GM13976 (cell line): ENCODE data around the gene ABCA10.
A peak's percentile ranks its signal among the peaks of the same experiment; 100 is the strongest.

Experiments
- DNase-seq: peaks from one replicate; pipeline ENCODE4 v3.0.0; 2012; ENCODE audit warnings: low spot score
- in situ Hi-C: fragments of 300-500 bp; cut with MboI; formaldehyde crosslinking; loops from one replicate; pipeline ENCODE4 v1.12.0; 2022; ENCODE audit warnings: low sequenced_read_pairs, mixed read lengths, inconsistent platforms; ENCODE audit not compliant: unreplicated experiment
- TF ChIP-seq, protein P1 (sequence below): IDR thresholded peaks from 2 replicates; pipeline ENCODE4 v1.5.1; 2012; ENCODE audit warnings: borderline replicate concordance, mild to moderate bottlenecking; ENCODE audit not compliant: insufficient read depth; ENCODE audit errors: extremely low read depth, missing control alignments, control extremely low read depth

Gene ABCA10

GRCh38 chr17:69267219-69267618, 38.6 kb upstream of the ABCA10 start:
- DNase-seq, result no peak
- TF ChIP-seq, protein P1, sequence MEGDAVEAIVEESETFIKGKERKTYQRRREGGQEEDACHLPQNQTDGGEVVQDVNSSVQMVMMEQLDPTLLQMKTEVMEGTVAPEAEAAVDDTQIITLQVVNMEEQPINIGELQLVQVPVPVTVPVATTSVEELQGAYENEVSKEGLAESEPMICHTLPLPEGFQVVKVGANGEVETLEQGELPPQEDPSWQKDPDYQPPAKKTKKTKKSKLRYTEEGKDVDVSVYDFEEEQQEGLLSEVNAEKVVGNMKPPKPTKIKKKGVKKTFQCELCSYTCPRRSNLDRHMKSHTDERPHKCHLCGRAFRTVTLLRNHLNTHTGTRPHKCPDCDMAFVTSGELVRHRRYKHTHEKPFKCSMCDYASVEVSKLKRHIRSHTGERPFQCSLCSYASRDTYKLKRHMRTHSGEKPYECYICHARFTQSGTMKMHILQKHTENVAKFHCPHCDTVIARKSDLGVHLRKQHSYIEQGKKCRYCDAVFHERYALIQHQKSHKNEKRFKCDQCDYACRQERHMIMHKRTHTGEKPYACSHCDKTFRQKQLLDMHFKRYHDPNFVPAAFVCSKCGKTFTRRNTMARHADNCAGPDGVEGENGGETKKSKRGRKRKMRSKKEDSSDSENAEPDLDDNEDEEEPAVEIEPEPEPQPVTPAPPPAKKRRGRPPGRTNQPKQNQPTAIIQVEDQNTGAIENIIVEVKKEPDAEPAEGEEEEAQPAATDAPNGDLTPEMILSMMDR, result no peak
- in situ Hi-C loops, result no loop called here

- DNase-seq, result no peak
- TF ChIP-seq, protein P1, result no peak
- in situ Hi-C loops, result no loop called here
Observed at GRCh38 chr17:69265873-69266272, 37.2 kb upstream of the ABCA10 start.

- TF ChIP-seq, protein P1, result no peak
- no peak for DNase-seq
- in situ Hi-C loops, result no loop called here
Observed at GRCh38 chr17:69254187-69254586, 25.6 kb upstream of the ABCA10 start.

DNA sequence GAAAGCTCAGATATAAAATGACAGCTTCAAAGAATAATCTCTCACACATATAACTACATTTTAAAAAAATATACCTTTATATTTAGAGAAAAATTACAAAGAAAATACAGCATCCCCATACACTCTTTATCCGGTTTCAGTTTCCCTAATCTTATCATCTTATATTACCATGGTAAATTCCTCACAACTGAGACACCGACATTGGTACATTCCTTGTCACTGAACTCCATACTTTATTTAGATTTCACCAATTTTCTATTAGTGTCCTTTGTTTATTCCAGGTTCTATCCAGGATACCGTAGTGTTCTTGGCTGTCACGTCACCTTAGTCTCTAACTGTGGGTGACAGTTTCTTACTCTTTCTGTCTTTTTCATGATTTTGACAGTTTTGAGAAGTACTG, 22.0 kb upstream of the ABCA10 start:
- DNase-seq, result no peak
- in situ Hi-C loops, result no loop called here
- TF ChIP-seq, protein P1, result no peak

- in situ Hi-C loops, result loop anchor here (25.0 kb wide), 1 partner anchor 710 kb away; no protein-coding TSS in a partner anchor
- peak; percentile 38 for DNase-seq
- TF ChIP-seq, protein P1, result peak; percentile 21
Observed at GRCh38 chr17:69246726-69247375, 18.2 kb upstream of the ABCA10 start.

DNA sequence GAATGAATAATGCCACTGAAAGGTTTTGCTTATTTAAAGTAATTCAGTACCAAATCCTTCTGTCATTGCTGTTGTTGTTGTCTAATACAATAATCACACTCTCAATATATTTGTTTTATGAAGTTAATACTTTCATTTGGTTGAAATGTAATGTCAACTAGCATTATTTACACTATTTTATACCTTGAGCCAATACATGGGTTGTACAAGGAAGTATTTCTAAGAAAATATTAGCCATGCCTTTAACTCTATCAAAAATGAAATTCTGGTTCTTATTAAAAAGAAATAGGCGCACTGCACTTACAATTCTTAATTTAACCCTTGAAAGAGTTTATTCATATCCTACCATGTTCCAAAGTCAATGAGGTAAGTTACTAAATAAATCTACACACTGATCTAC, 17.6 kb upstream of the ABCA10 start:
- TF ChIP-seq, protein P1, result no peak
- DNase-seq, result no peak
- in situ Hi-C loops, result loop anchor here (25.0 kb wide), 1 partner anchor 709 kb away; no protein-coding TSS in a partner anchor
